GM23248 (cell line): ENCODE results near the gene OFD1. TPM values are rescaled to one million over a fixed set of nuclear protein-coding genes. Genes with fewer than 3 reads are reported as not detected.
A peak's percentile ranks its signal among the peaks of the same experiment; 100 is the strongest.

ENCODE experiments used
- DNase-seq: peaks from one replicate; pipeline ENCODE4 v3.0.0-alpha.2; 2015
- H2AFZ ChIP-seq: fragments of 200-600 bp; sonication (generic); 2 replicates; pipeline ENCODE4 v1.6.1; 2016; ENCODE audit warnings: antibody characterized with exemption
- H3F3A ChIP-seq: fragments of 200-600 bp; sonication (generic); 2 replicates; pipeline ENCODE4 v1.6.1; 2016; ENCODE audit warnings: mild to moderate bottlenecking, antibody characterized with exemption, mixed run types; ENCODE audit not compliant: insufficient read depth
- H3K27ac ChIP-seq: fragments of 200-600 bp; sonication (generic); 2 replicates; pipeline ENCODE4 v1.5.1; 2016; ENCODE audit warnings: mild to moderate bottlenecking
- H3K27me3 ChIP-seq: fragments of 200-600 bp; sonication (generic); replicated peaks from 2 replicates; pipeline ENCODE4 v1.6.1; 2016; ENCODE audit warnings: mild to moderate bottlenecking; ENCODE audit not compliant: insufficient read depth
- H3K36me3 ChIP-seq: fragments of 200-600 bp; sonication (generic); 2 replicates; pipeline ENCODE4 v1.6.1; 2016; ENCODE audit warnings: low read depth, mild to moderate bottlenecking
- H3K4me1 ChIP-seq: fragments of 200-600 bp; sonication (generic); 2 replicates; pipeline ENCODE4 v1.6.1; 2016; ENCODE audit warnings: mild to moderate bottlenecking; ENCODE audit not compliant: insufficient read depth
- H3K4me2 ChIP-seq: fragments of 200-600 bp; sonication (generic); one replicate; pipeline ENCODE4 v1.6.1; 2016; ENCODE audit warnings: mild to moderate bottlenecking; ENCODE audit not compliant: unreplicated experiment
- H3K4me3 ChIP-seq: fragments of 200-600 bp; sonication (generic); 2 replicates; pipeline ENCODE4 v1.5.1; 2016; ENCODE audit warnings: mild to moderate bottlenecking
- H3K79me2 ChIP-seq: fragments of 200-600 bp; sonication (generic); 2 replicates; pipeline ENCODE4 v1.6.1; 2016; ENCODE audit warnings: mild to moderate bottlenecking; ENCODE audit not compliant: insufficient read depth
- H3K9ac ChIP-seq: fragments of 200-600 bp; sonication (generic); 2 replicates; pipeline ENCODE4 v1.6.1; 2016; ENCODE audit warnings: mild to moderate bottlenecking
- H3K9me2 ChIP-seq: fragments of 200-600 bp; sonication (generic); 2 replicates; pipeline ENCODE4 v1.6.1; 2016; ENCODE audit warnings: mixed run types, mild to moderate bottlenecking, moderate library complexity; ENCODE audit not compliant: insufficient read depth
- H3K9me3 ChIP-seq: fragments of 200-600 bp; sonication (generic); one replicate; pipeline ENCODE4 v1.6.1; 2017; ENCODE audit warnings: low read depth
- H4K20me1 ChIP-seq: fragments of 200-600 bp; sonication (generic); 2 replicates; pipeline ENCODE4 v1.6.0; 2016; ENCODE audit not compliant: insufficient read depth
- EZH2 ChIP-seq: fragments of 200-600 bp; sonication (generic); IDR thresholded peaks from 2 replicates; pipeline ENCODE4 v1.6.1; 2018; ENCODE audit warnings: antibody characterized with exemption, mild to moderate bottlenecking; ENCODE audit not compliant: insufficient read depth, poor library complexity, severe bottlenecking
- EZH2phosphoT487 ChIP-seq: fragments of 200-600 bp; sonication (generic); IDR thresholded peaks from 2 replicates; pipeline ENCODE4 v1.6.1; 2018; ENCODE audit warnings: antibody characterized with exemption, moderate library complexity, mild to moderate bottlenecking, low read depth; ENCODE audit not compliant: insufficient read depth
- WGBS, 2 experiments: methylation state at CpG; one replicate each; pipeline ENCODE4 v1.1.6; 2015 to 2017; ENCODE audit warnings: low lambda C conversion rate in 2 of 2, low coverage in 1 of 2; ENCODE audit errors: missing lambda C conversion rate in 2 of 2; 5-methylcytosine and 5-hydroxymethylcytosine counted together
- in situ Hi-C: fragments of 300-500 bp; cut with MboI; formaldehyde crosslinking; loops from 2 replicates; pipeline ENCODE4 v1.15.0; 2020
- polyA plus RNA-seq: library from polyadenylated mRNA; unstranded; fragments of >200 nt; fragmentation: Nextera tagmentation; extraction: Ambion mirVana; gene quantifications from 2 replicates; pipeline ENCODE4 v1.2.1, GENCODE V29; 2016
- total RNA-seq: library from RNA; depleted of rRNA; stranded (reverse); fragments of >200 nt; shearing (Covaris generic); gene quantifications from 2 replicates; pipeline ENCODE4 v1.2.3, GENCODE V29; 2014

OFD1 gene
- total and polyA plus RNA-seq, 2 experiments from 2014 or later = 6.2 to 10.4 TPM

DNA sequence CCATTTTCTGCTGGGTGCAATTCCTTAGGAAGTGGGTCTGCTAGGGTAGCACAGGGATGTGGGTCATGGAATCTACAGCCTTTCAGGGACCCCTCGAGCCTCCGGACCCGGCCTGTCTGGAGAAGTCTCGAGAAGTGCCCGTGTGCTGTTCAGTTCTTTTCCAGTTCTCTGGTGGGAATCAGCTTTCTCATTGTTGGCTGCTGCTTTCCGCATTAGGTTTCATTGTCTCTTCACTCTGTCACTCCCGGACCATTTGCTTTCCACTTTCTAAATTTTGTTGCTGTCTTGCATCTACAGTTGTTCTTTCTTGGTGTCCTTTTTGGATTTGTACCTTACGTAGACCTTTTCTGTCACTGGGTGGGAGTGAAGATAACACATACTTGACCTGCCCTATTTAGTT is 39.6 kb upstream of the OFD1 start:
- WGBS, 2 experiments = 26 to 35% methylated on average over 8 of the region's 8 CpGs
- Histone ChIP-seq H3K27me3 (no peaks in the 10 kb centered on the region), H3F3A (no peaks in the 10 kb centered on the region), H3K9ac (no peak overlapping the region), H3K4me1 (peaks cover 48% of the 10 kb centered on the region), H3K9me3 (no peaks in the 10 kb centered on the region), H3K79me2 (peaks cover 100% of the 10 kb centered on the region), H3K9me2 (no peaks in the 10 kb centered on the region), H3K36me3 (no peaks in the 10 kb centered on the region), H3K4me2 (peak overlapping the region; percentile 42), H3K27ac (no peak overlapping the region), H3K4me3 (no peak overlapping the region), H2AFZ (no peak overlapping the region), H4K20me1 (peaks cover 7% of the 10 kb centered on the region; the same call in 1 of the 2 replicates)
- TF ChIP-seq EZH2 (no peak), EZH2phosphoT487 (no peak)
- DNase-seq = no peak
- in situ Hi-C loops = no loop called here

DNA sequence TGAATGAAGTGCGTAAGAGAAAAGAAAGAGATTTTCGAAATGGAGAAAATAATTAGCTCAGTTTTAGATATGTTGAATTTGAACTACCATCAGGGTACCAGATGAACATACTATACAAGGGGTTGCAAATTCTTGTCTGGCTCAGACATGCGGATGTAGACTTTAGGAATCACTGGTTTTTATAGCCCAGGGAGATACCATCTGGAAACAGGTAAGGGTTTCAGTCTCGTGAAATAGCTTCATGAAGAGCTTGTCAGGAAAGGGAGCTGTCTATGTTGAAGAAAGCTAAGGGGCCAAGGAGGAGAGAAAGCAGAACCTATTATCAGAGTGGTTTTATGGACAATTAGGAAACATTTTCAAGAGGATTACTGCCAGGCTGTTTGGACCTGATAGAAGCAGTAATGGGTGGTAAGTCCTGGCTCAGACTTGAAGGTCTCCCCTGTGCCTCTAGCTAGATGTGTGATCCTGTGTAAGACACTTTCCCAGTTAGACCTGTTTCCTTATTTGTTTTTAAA is 38.9 kb upstream of the OFD1 start:
- Histone ChIP-seq H3K27ac (no peak overlapping the region), H3K36me3 (no peaks in the 10 kb centered on the region), H4K20me1 (peaks cover 7% of the 10 kb centered on the region; the same call in 1 of the 2 replicates), H3K79me2 (peaks cover 100% of the 10 kb centered on the region), H3K9ac (no peak overlapping the region), H2AFZ (no peak overlapping the region), H3K27me3 (no peaks in the 10 kb centered on the region), H3K4me1 (peaks cover 48% of the 10 kb centered on the region), H3K9me2 (no peaks in the 10 kb centered on the region), H3K4me3 (no peak overlapping the region), H3F3A (no peaks in the 10 kb centered on the region), H3K4me2 (no peak overlapping the region), H3K9me3 (no peaks in the 10 kb centered on the region)
- TF ChIP-seq EZH2 = no peak
- no peak for TF ChIP-seq EZH2phosphoT487
- 62 to 73% methylated on average over 4 of the region's 4 CpGs for WGBS, 2 experiments
- no peak for DNase-seq
- in situ Hi-C loops = no loop called here

DNA sequence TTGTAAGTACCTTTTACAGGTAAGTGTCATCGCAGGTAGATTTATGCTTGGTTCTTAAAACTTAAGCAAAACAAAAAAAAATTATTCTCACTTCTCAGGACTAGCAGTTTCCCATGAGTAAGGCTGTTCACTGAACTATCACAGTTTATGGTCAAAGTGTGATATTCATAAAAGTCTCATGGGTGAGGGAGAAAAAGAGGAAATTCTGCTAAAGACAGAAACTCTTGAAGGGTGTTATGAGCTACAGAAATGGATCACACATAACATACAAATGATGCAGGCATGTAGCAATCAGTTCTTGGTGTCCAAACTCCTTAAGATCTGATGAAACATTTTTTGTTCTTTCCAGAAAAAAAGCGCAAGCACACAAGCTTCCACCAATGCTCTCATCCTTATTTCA is 37.1 kb upstream of the OFD1 start:
- Histone ChIP-seq H3K9ac (no peak overlapping the region), H3K27me3 (no peaks in the 10 kb centered on the region), H3K4me1 (peaks cover 44% of the 10 kb centered on the region), H3K4me2 (no peak overlapping the region), H3K4me3 (no peak overlapping the region), H3F3A (no peaks in the 10 kb centered on the region), H3K79me2 (peaks cover 100% of the 10 kb centered on the region), H3K9me3 (no peaks in the 10 kb centered on the region), H3K9me2 (no peaks in the 10 kb centered on the region), H2AFZ (no peak overlapping the region), H3K36me3 (no peaks in the 10 kb centered on the region), H4K20me1 (peaks cover 7% of the 10 kb centered on the region; the same call in 1 of the 2 replicates), H3K27ac (no peak overlapping the region; the same call in 1 of the 2 replicates)
- DNase-seq = peak; percentile 33
- 63 to 75% methylated on average over 2 of the region's 2 CpGs for WGBS, 2 experiments
- in situ Hi-C loops = no loop called here
- TF ChIP-seq EZH2 (no peak), EZH2phosphoT487 (no peak)

DNA sequence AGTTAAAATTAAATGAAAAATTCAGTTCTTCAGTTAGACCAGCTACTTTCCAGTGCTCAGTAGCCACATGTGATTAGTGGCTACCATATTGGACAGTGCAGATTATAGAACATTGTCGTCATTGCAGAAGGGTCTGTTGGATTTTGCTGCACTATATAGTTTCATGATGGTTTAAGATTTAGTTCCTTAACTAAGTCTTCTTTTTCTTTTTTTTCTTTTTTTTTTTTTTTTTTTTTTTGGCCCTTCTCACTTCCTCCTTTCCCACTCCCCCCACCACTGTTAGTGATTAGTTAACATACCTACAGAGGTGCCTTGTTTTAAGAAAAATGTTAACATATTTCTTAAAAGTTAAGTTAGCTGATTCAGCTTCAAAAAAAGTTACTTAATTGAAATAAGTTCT is 36.6 kb upstream of the OFD1 start:
- no peaks in the 10 kb centered on the region for H3K9me2 ChIP-seq
- H3K9me3 ChIP-seq = no peaks in the 10 kb centered on the region
- in situ Hi-C loops = no loop called here
- no peak for TF ChIP-seq EZH2phosphoT487
- TF ChIP-seq EZH2 = no peak
- H3K79me2 ChIP-seq = peaks cover 100% of the 10 kb centered on the region
- no peaks in the 10 kb centered on the region for H3K36me3 ChIP-seq
- no peak overlapping the region for H3K4me2 ChIP-seq
- no peaks in the 10 kb centered on the region for H3K27me3 ChIP-seq
- no peak for DNase-seq
- no peaks in the 10 kb centered on the region for H3F3A ChIP-seq
- no peak overlapping the region; the same call in 1 of the 2 replicates for H3K27ac ChIP-seq
- H2AFZ ChIP-seq = no peak overlapping the region
- H3K4me1 ChIP-seq = peaks cover 43% of the 10 kb centered on the region
- H4K20me1 ChIP-seq = peaks cover 7% of the 10 kb centered on the region; the same call in 1 of the 2 replicates
- H3K4me3 ChIP-seq = no peak overlapping the region
- WGBS, 2 experiments = 100% methylated on average over 1 of the region's 1 CpG
- H3K9ac ChIP-seq = no peak overlapping the region
